Stimulated activated CD8-positive, alpha-beta memory T cell treated with anti-CD3 and anti-CD28 coated beads, Interleukin-12 subunit alpha, Interleukin-12 subunit beta, amount 100 ng/mL, for 24 hours (primary cell): ENCODE results near the gene FSTL4.
"Not testable (repeated sequence)": the region's sequence is repeated elsewhere in the genome, so short reads cannot be mapped to it uniquely, and the experiment has no call there.

Experiments
- DNase-seq: peaks from one replicate; pipeline ENCODE4 v3.0.0-alpha.2; 2020; ENCODE audit errors: extremely low read depth

The FSTL4 gene

GRCh38 chr5:133227897-133228296 lies 384.4 kb downstream of the FSTL4 start:
- DNase-seq, result no peak

- no peak for DNase-seq
Measured at GRCh38 chr5:133227082-133227481, 385.3 kb downstream of the FSTL4 start.

GRCh38 chr5:133226186-133226585 lies 386.2 kb downstream of the FSTL4 start:
- no peak for DNase-seq

- DNase-seq, result no peak
Measured at GRCh38 chr5:133225671-133226152, 386.6 kb downstream of the FSTL4 start.

GRCh38 chr5:133222979-133223378 lies 389.4 kb downstream of the FSTL4 start:
- no peak for DNase-seq

- DNase-seq, result no peak
Measured at GRCh38 chr5:133222521-133222920, 389.8 kb downstream of the FSTL4 start.

- no peak for DNase-seq
Measured at GRCh38 chr5:133222040-133222439, 390.3 kb downstream of the FSTL4 start.

GRCh38 chr5:133220851-133221674 lies 391.3 kb downstream of the FSTL4 start:
- DNase-seq, result no peak

GRCh38 chr5:133219296-133219695 lies 393.0 kb downstream of the FSTL4 start:
- no peak for DNase-seq

GRCh38 chr5:133216138-133216537 lies 396.2 kb downstream of the FSTL4 start:
- not testable (repeated sequence) for DNase-seq

GRCh38 chr5:133214153-133214820 lies 398.1 kb downstream of the FSTL4 start:
- DNase-seq, result no peak

GRCh38 chr5:133205649-133206048 lies 406.7 kb downstream of the FSTL4 start:
- DNase-seq, result no peak

GRCh38 chr5:133205204-133205603 lies 407.1 kb downstream of the FSTL4 start:
- DNase-seq, result no peak

GRCh38 chr5:133203317-133204305 lies 408.7 kb downstream of the FSTL4 start:
- no peak for DNase-seq

- DNase-seq, result no peak
Measured at GRCh38 chr5:133202066-133202665, 410.2 kb downstream of the FSTL4 start.

GRCh38 chr5:133201310-133201709 lies 411.0 kb downstream of the FSTL4 start:
- DNase-seq, result no peak

GRCh38 chr5:133200256-133200655 lies 412.1 kb downstream of the FSTL4 start:
- no peak for DNase-seq

- DNase-seq, result no peak
Measured at GRCh38 chr5:133199417-133200178, 412.7 kb downstream of the FSTL4 start.

- DNase-seq, result no peak
Measured at GRCh38 chr5:133198511-133198910, 413.8 kb downstream of the FSTL4 start.

- no peak for DNase-seq
Measured at GRCh38 chr5:133196441-133197085, 415.8 kb downstream of the FSTL4 start.
